Measurements from ENCODE around the gene ALDH1A2.

GRCh38 chr15:58002338-58003126, 63.0 kb downstream of the ALDH1A2 start:
- no peak for TF ChIP-seq POLR2AphosphoS5 (IDR thresholded peaks at IDR 0.05; ENCODE audit: low read depth, low read length)
- no peak for TF ChIP-seq POLR2A (IDR thresholded peaks at IDR 0.05; ENCODE audit: low read depth, low read length)
- no peak for TF ChIP-seq TAF1 (IDR thresholded peaks at IDR 0.05; ENCODE audit: borderline replicate concordance, low read depth, low read length)

All from GM12892 (cell line).